ENCODE results near the gene SERPINI2.

DNA sequence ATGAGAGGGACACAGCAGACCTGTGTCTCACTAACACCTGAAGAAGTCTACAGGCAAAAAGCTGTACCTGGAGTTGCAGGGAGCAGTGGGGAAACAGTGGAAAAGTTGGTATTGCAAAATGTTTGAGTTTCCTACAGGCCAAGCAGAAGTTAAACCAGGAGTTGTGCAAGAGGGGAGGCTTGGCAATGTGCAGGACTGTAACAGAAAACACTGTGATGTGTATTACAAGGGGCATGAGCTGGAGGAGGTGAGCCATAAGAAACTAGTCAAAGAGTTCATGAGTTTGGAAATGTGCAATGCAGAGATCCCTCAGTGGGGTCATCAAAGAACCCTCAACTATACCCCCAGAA is 47.1 kb upstream of the SERPINI2 start:
- TF ChIP-seq POLR2AphosphoS5 (IDR thresholded peaks at IDR 0.05) = no peak
- TF ChIP-seq CTCF (IDR thresholded peaks at IDR 0.05) = no peak
- no peak for TF ChIP-seq POLR2A (IDR thresholded peaks at IDR 0.05)

Data from sigmoid colon (tissue), 4 donors.